Left cardiac atrium (tissue), 4 donors: ENCODE data around the gene MBP. TPM values are rescaled to one million over a fixed set of nuclear protein-coding genes. Genes with fewer than 3 reads are reported as not detected.
"Not testable (repeated sequence)": the region's sequence is repeated elsewhere in the genome, so short reads cannot be mapped to it uniquely, and the experiment has no call there.

Experiments used
- ATAC-seq, 2 donors: fragments of 200-7000 bp; cut with Tn5 transposase; one replicate each; pipeline ENCODE4 v1.9.1; 2020; ENCODE audit warnings: mild to moderate bottlenecking in 2 of 2, moderate library complexity in 2 of 2
- DNase-seq: peaks from one replicate; pipeline ENCODE4 v3.0.0-alpha.2; 2020
- intact Hi-C, 2 donors: fragments of 100-400 bp; cut with DNase I; formaldehyde crosslinking; loops; one replicate each; pipeline versions ENCODE4 v1.14.1 to v1.15.1; 2022 to 2023
- total RNA-seq, 2 donors: library from RNA; stranded (reverse); fragmentation: NEBNext Ultra II Directional; extraction: Animal tissue kit (Norgen Biotek cat#: 25700); gene quantifications; one replicate each; pipeline ENCODE4 v1.2.1, GENCODE V29; 2021
- donor health status: DM: no; HTN: yes; CAD: no.
- donor health status: DM: no; HTN: yes; CAD: no; lungs with severe emphysema.
- donor health status: DM: yes; HTN: yes; CAD: no.
- donor health status: Dilated cardiomyopathy.

Gene MBP
- total RNA-seq, 2 donors from 2014 or later = 21.7 to 24.7 TPM

- no peak for ATAC-seq
- DNase-seq = no peak
- intact Hi-C loops = no loop called here
These were observed 139.0 kb downstream of the MBP start for GRCh38 chr18:76993573-76993972.

GRCh38 chr18:76993085-76993382 lies 139.5 kb downstream of the MBP start:
- intact Hi-C loops = no loop called here
- no peak for ATAC-seq
- DNase-seq = no peak

GRCh38 chr18:76992226-76993084 lies 140.1 kb downstream of the MBP start:
- intact Hi-C loops = no loop called here
- DNase-seq = no peak
- no peak for ATAC-seq

GRCh38 chr18:76991021-76991688 lies 141.4 kb downstream of the MBP start:
- intact Hi-C loops = no loop called here
- ATAC-seq (peak in 1 of 2 donors; percentile 11), DNase-seq (no peak)

- DNase-seq, intact Hi-C loops, ATAC-seq: not testable (repeated sequence)
These were observed 142.1 kb downstream of the MBP start for GRCh38 chr18:76990343-76991020.

GRCh38 chr18:76989647-76990190 lies 142.9 kb downstream of the MBP start:
- no peak for ATAC-seq
- intact Hi-C loops = loop anchor here in 1 of 2 donors (10.0 kb wide), 1 partner anchor 185 kb away; no protein-coding TSS in a partner anchor
- DNase-seq = no peak

- intact Hi-C loops = loop anchor here in 1 of 2 donors (10.0 kb wide), 1 partner anchor 184 kb away; no protein-coding TSS in a partner anchor
- no peak for DNase-seq
These were observed 143.5 kb downstream of the MBP start for GRCh38 chr18:76988827-76989646.

GRCh38 chr18:76988031-76988826 lies 144.4 kb downstream of the MBP start:
- DNase-seq = no peak
- peak in 1 of 2 donors; percentile 59 for ATAC-seq
- intact Hi-C loops = loop anchor here in 1 of 2 donors (10.0 kb wide), 1 partner anchor 183 kb away; no protein-coding TSS in a partner anchor

More at GRCh38 chr18:76988827-76989646, 143.5 kb downstream of the MBP start:
- no peak for ATAC-seq

- ATAC-seq = no peak
- intact Hi-C loops = loop anchor here in 1 of 2 donors (10.0 kb wide), 1 partner anchor 182 kb away; no protein-coding TSS in a partner anchor
- no peak for DNase-seq
These were observed 146.2 kb downstream of the MBP start for GRCh38 chr18:76986406-76986805.

GRCh38 chr18:76985951-76986236 lies 146.7 kb downstream of the MBP start:
- no peak for ATAC-seq
- no peak for DNase-seq
- intact Hi-C loops = loop anchor here in 1 of 2 donors (10.0 kb wide), 1 partner anchor 181 kb away; no protein-coding TSS in a partner anchor

- ATAC-seq = no peak
- intact Hi-C loops = loop anchor here in 1 of 2 donors (10.0 kb wide), 1 partner anchor 181 kb away; no protein-coding TSS in a partner anchor
- DNase-seq = no peak
These were observed 147.2 kb downstream of the MBP start for GRCh38 chr18:76985156-76985950.

- DNase-seq = no peak
- intact Hi-C loops = loop anchor here in 1 of 2 donors (5.0 to 10.0 kb wide), 2 partner anchors 62 to 180 kb away; no protein-coding TSS in a partner anchor
- ATAC-seq = no peak
These were observed 148.1 kb downstream of the MBP start for GRCh38 chr18:76984193-76985155.

GRCh38 chr18:76983613-76984051 lies 149.0 kb downstream of the MBP start:
- intact Hi-C loops = loop anchor here in 1 of 2 donors (5.0 to 10.0 kb wide), 2 partner anchors 61 to 179 kb away; no protein-coding TSS in a partner anchor
- no peak for DNase-seq
- ATAC-seq = no peak

GRCh38 chr18:76982841-76983583 lies 149.6 kb downstream of the MBP start:
- intact Hi-C loops = loop anchor here in 1 of 2 donors (5.0 to 10.0 kb wide), 2 partner anchors 61 to 178 kb away; no protein-coding TSS in a partner anchor
- peak; percentile 82 to 91 for ATAC-seq
- DNase-seq = peak; percentile 84

GRCh38 chr18:76982038-76982437 lies 150.5 kb downstream of the MBP start:
- DNase-seq (no peak), ATAC-seq (no peak)
- intact Hi-C loops = loop anchor here in 1 of 2 donors (5.0 to 10.0 kb wide), 2 partner anchors 60 to 177 kb away; no protein-coding TSS in a partner anchor
